NCI-H146 treated with DMSO at 0.1 percent for 48 hours (cell line): ENCODE data around the gene GRK5.

Experiments
- DNase-seq: peaks from one replicate; lab custom pipeline; 2025; ENCODE audit not compliant: unreplicated experiment; lab: John Stamatoyannopoulos, UW

Gene GRK5

DNA sequence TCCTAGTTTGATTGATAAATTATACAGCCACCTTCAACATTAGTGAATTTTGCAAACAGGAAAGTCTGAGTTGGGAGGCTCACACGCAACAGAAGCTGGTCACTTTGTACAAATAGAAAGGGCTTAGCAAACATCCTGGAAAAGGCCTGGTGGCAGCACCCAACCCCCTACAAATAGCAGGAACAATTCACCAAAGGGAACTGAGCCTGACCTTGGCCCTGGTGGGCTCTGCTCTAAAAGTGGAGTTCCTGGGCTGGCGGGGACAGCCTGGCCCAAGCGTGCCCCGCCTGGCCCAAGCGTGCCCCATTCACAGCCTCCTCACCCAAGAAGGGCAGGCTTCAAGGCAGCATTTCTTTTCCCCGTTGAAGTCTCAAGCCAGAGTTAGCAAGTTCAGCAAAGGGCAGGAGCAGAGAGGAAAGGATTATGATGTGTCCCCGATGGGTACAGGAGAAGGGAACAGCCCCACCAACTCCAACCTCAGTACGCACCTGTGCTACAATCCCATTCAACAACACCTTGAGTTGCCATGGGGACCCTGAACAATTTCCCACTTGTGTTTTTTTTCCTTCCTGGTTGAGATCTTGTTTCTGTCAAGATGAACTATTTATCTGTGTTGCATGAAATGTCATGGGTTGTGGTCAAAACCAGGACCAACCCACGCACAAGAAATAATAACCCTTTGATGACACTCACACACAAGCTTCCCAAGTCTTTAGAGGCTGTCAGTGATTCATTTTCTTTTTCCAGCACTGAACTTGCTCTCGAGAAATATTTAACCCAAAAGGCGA lies 291.7 kb downstream of the GRK5 start:
- DNase-seq = no peak

DNA sequence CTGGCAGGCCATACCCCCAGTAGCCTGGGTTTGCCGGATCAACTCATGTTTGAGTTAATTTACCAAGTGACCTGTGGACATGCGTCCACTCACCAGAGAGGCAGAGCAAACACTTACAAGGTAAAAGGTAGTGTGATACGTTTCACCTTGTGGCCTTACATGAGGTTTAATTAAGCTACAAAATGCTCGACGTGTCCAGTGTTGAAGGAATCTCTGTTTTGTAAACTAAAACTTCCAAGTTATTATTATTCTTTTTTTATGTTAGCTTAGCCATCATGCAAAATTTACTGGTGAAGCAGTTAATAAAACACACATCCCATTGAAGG lies 292.3 kb downstream of the GRK5 start:
- no peak for DNase-seq

- DNase-seq = no peak
Measured at GRCh38 chr10:119500123-119500795, 292.9 kb downstream of the GRK5 start.

- DNase-seq = no peak
Measured at GRCh38 chr10:119500821-119501220, 293.4 kb downstream of the GRK5 start.

- DNase-seq = no peak
Measured at GRCh38 chr10:119501690-119502089, 294.3 kb downstream of the GRK5 start.

- DNase-seq = no peak
Measured at GRCh38 chr10:119502209-119502608, 294.8 kb downstream of the GRK5 start.

GRCh38 chr10:119502618-119503155 lies 295.3 kb downstream of the GRK5 start:
- no peak for DNase-seq

- no peak for DNase-seq
Measured at GRCh38 chr10:119503821-119504220, 296.4 kb downstream of the GRK5 start.

- no peak for DNase-seq
Measured at GRCh38 chr10:119504651-119505050, 297.3 kb downstream of the GRK5 start.

DNA sequence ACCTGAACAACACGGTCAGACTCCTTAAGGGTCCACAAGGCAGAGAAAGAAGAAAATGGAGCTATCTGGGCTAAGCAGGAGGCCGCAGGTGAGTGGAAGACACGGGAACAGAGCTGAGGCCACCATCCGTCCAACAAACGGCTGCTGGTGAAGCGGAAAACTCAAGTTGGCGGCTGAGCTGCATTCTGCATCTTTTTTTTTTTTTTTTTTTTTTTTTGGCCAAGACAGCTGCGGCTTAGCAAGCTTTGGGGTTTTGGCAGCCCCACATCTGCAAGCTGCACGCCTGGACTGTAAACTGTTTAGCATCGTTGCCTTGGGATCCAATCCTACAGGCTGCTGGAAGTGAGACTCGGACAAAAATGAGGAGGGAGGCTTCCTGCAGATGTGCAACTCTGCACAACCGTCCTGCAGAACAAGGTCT lies 297.8 kb downstream of the GRK5 start:
- no peak for DNase-seq
